SK-N-SH (cell line): Measurements from ENCODE around the gene HSP90AA1. TPM values are rescaled to one million over a fixed set of nuclear protein-coding genes. Genes with fewer than 3 reads are reported as not detected.

Source experiments
- CTCF ChIA-PET: fragments of 300-600, 350-600 bp; formaldehyde crosslinking; extraction: SDS; loops from one replicate; lab custom pipeline; 2021; lab: Yijun Ruan, JAX
- POLR2A ChIA-PET: fragments of 350-600 bp; sonication (Branson Sonifier 250); formaldehyde crosslinking; extraction: SDS; loops from one replicate; lab custom pipeline; 2020; ENCODE audit warnings: antibody characterized with exemption, inconsistent platforms; lab: Yijun Ruan, JAX
- DNase-seq: peaks from one replicate; pipeline ENCODE4 v3.0.0; 2012
- H2AFZ ChIP-seq: fragments of 200-600 bp; sonication (generic); 2 replicates; pipeline ENCODE4 v1.8.1; 2016; ENCODE audit warnings: antibody characterized with exemption, mild to moderate bottlenecking, low read depth
- H3F3A ChIP-seq: fragments of 200-600 bp; sonication (generic); replicated peaks from 2 replicates; pipeline ENCODE3; 2016; ENCODE audit warnings: antibody characterized with exemption, mild to moderate bottlenecking; ENCODE audit not compliant: insufficient read depth
- H3K27ac ChIP-seq, 2 experiments: fragments of 200-500 bp in 1 of 2; fragments of 200-600 bp in 1 of 2; sonication (Bioruptor generic) in 1 of 2; sonication (generic), shearing (Covaris generic) in 1 of 2; 2 replicates each; pipeline versions ENCODE4 v1.5.1 to v1.6.1; 2014 to 2016; ENCODE audit warnings: low read depth in 2 of 2, inconsistent platforms in 1 of 2, low read length in 1 of 2, mild to moderate bottlenecking in 1 of 2, mixed read lengths in 1 of 2
- H3K27me3 ChIP-seq: fragments of 200-600 bp; sonication (generic), shearing (Covaris generic); 2 replicates; pipeline ENCODE4 v1.6.1; 2016; ENCODE audit warnings: mixed run types; ENCODE audit not compliant: insufficient read depth
- H3K36me3 ChIP-seq, 2 experiments: fragments of 200-500 bp in 1 of 2; fragments of 200-600 bp in 1 of 2; sonication (Bioruptor generic) in 1 of 2; sonication (generic) in 1 of 2; replicated peaks in 1 of 2; 2 replicates each; pipeline versions ENCODE3 to v1.5.1; 2014 to 2016; ENCODE audit warnings: low read length in 1 of 2, mild to moderate bottlenecking in 1 of 2; ENCODE audit not compliant: insufficient read depth in 2 of 2, control insufficient read depth in 1 of 2
- H3K4me1 ChIP-seq, 2 experiments: fragments of 200-500 bp in 1 of 2; fragments of 200-600 bp in 1 of 2; sonication (Bioruptor generic) in 1 of 2; sonication (generic), shearing (Covaris generic) in 1 of 2; 2 replicates each; pipeline versions ENCODE4 v1.5.1 to v1.6.1; 2014 to 2016; ENCODE audit warnings: low read depth in 1 of 2, low read length in 1 of 2, mixed run types in 1 of 2; ENCODE audit not compliant: insufficient read depth in 2 of 2, control insufficient read depth in 1 of 2
- H3K4me2 ChIP-seq: fragments of 200-600 bp; sonication (generic), shearing (Covaris generic); 2 replicates; pipeline ENCODE4 v1.6.1; 2017; ENCODE audit warnings: mixed run types
- H3K4me3 ChIP-seq, 2 experiments: fragments of 200-500 bp in 1 of 2; fragments of 200-600 bp in 1 of 2; sonication (Bioruptor generic) in 1 of 2; sonication (generic), shearing (Covaris generic) in 1 of 2; 2 replicates each; pipeline versions ENCODE4 v1.5.1 to v1.8.1; 2014 to 2016; ENCODE audit warnings: low read depth in 2 of 2, inconsistent platforms in 1 of 2, low read length in 1 of 2, mild to moderate bottlenecking in 1 of 2, mixed read lengths in 1 of 2, moderate library complexity in 1 of 2
- H3K79me2 ChIP-seq: fragments of 200-600 bp; sonication (generic); 2 replicates; pipeline ENCODE4 v1.8.1; 2017; ENCODE audit warnings: mild to moderate bottlenecking; ENCODE audit not compliant: insufficient read depth
- H3K9ac ChIP-seq: fragments of 200-600 bp; sonication (generic); 2 replicates; pipeline ENCODE4 v1.6.1; 2017; ENCODE audit warnings: mixed run types
- H3K9me2 ChIP-seq: fragments of 200-600 bp; sonication (generic); 2 replicates; pipeline ENCODE4 v1.6.1; 2017; ENCODE audit warnings: mixed run types
- H3K9me3 ChIP-seq: fragments of 200-600 bp; sonication (generic); 2 replicates; pipeline ENCODE4 v1.6.1; 2017; ENCODE audit warnings: mixed run types, mild to moderate bottlenecking, moderate library complexity
- H4K20me1 ChIP-seq: fragments of 200-600 bp; sonication (generic); 2 replicates; pipeline ENCODE4 v1.6.1; 2017; ENCODE audit warnings: mild to moderate bottlenecking, mixed run types; ENCODE audit not compliant: insufficient read depth
- CTCF ChIP-seq: fragments of 200-600 bp; sonication (generic); IDR thresholded peaks from 2 replicates; pipeline ENCODE4 v1.6.1; 2017; ENCODE audit warnings: antibody characterized with exemption, mild to moderate bottlenecking, moderate library complexity
- EP300 ChIP-seq, 2 experiments: IDR thresholded peaks; 2 replicates each; pipeline versions ENCODE4 v1.4.0 to v1.6.1; 2012; ENCODE audit warnings: borderline replicate concordance in 1 of 2, low read depth in 1 of 2, low read length in 1 of 2
- EZH2phosphoT487 ChIP-seq: fragments of 200-600 bp; sonication (generic); IDR thresholded peaks from 2 replicates; pipeline ENCODE4 v1.6.1; 2017; ENCODE audit warnings: low read depth, mixed run types, mild to moderate bottlenecking, antibody characterized with exemption, moderate library complexity, borderline replicate concordance
- FOSL2 ChIP-seq: IDR thresholded peaks from 2 replicates; pipeline ENCODE4 v1.4.0; 2012; ENCODE audit warnings: low read depth, mild to moderate bottlenecking, moderate library complexity, borderline replicate concordance
- FOXM1 ChIP-seq: IDR thresholded peaks from 2 replicates; pipeline ENCODE4 v1.4.0; 2012; ENCODE audit warnings: low read depth, mild to moderate bottlenecking
- GABPA ChIP-seq: IDR thresholded peaks from 2 replicates; pipeline ENCODE4 v1.4.0; 2012; ENCODE audit warnings: low read depth, mild to moderate bottlenecking
- MAX ChIP-seq: IDR thresholded peaks from 2 replicates; pipeline ENCODE4 v1.4.0; 2012; ENCODE audit warnings: low read depth
- NRF1 ChIP-seq: IDR thresholded peaks from 2 replicates; pipeline ENCODE4 v1.6.1; 2012; ENCODE audit warnings: low read depth, mild to moderate bottlenecking, low read length
- PBX3 ChIP-seq: IDR thresholded peaks from 2 replicates; pipeline ENCODE4; 2012
- POLR2AphosphoS5 ChIP-seq: IDR thresholded peaks from 2 replicates; pipeline ENCODE4 v1.6.1; 2012; ENCODE audit warnings: low read depth, low read length
- REST ChIP-seq: IDR thresholded peaks from 2 replicates; pipeline ENCODE4 v1.6.1; 2012; ENCODE audit warnings: mild to moderate bottlenecking, low read depth, low read length, moderate library complexity
- TCF12 ChIP-seq: IDR thresholded peaks from 2 replicates; pipeline ENCODE4 v1.4.0; 2012
- USF2 ChIP-seq: fragments of 150-350 bp; IDR thresholded peaks from 2 replicates; pipeline ENCODE4 v1.6.1; 2017; ENCODE audit warnings: antibody characterized with exemption, low read length, low read depth, borderline replicate concordance
- ZBTB33 ChIP-seq: IDR thresholded peaks from 2 replicates; pipeline ENCODE4 v1.4.0; 2012; ENCODE audit warnings: low read depth, borderline replicate concordance
- WGBS: methylation state at CpG from one replicate; pipeline ENCODE4 v1.1.6; 2017; ENCODE audit warnings: low lambda C conversion rate; 5-methylcytosine and 5-hydroxymethylcytosine counted together
- polyA plus RNA-seq, 3 experiments: library from polyadenylated mRNA; depleted of rRNA; stranded (reverse); fragments of >200 nt; gene quantifications; 2 replicates each; pipeline ENCODE4 v1.2.3, GENCODE V29; 2012

Gene HSP90AA1
- polyA plus RNA-seq, 1 of the 3 experiments (the other 2 are of a cell fraction): 269 TPM

- H3K4me1 ChIP-seq: no peaks in the 10 kb centered on the region
- 100% methylated on average over 1 of the region's 1 CpG for WGBS
- H3K9me3 ChIP-seq: no peaks in the 10 kb centered on the region
- no peak overlapping the region for H2AFZ ChIP-seq
- no peaks in the 10 kb centered on the region for H3K36me3 ChIP-seq
- no peaks in the 10 kb centered on the region for H3K9me2 ChIP-seq
- no peak for DNase-seq
- no peaks in the 10 kb centered on the region for H3K27me3 ChIP-seq
- H3K9ac ChIP-seq: no peak overlapping the region
- POLR2A ChIA-PET: no interaction called here
- CTCF ChIA-PET: interaction anchor here (1.5 to 1.6 kb wide), 2 partner anchors 193 to 194 kb away, joined by 3 to 4 read pairs; no protein-coding TSS in a partner anchor
- no peak for TF ChIP-seq EP300 (IDR thresholded peaks at IDR 0.05; ENCODE audit: borderline replicate concordance in 1 of 2, low read depth in 1 of 2, low read length in 1 of 2)
- no peak for TF ChIP-seq MAX
- no peak for TF ChIP-seq GABPA
- no peak for TF ChIP-seq USF2
- no peak for TF ChIP-seq REST
- no peak for TF ChIP-seq PBX3
- no peak for TF ChIP-seq NRF1
- TF ChIP-seq ZBTB33: no peak
- TF ChIP-seq FOSL2: no peak
- no peak for TF ChIP-seq FOXM1
- no peak for TF ChIP-seq EZH2phosphoT487
- no peak for TF ChIP-seq CTCF
- TF ChIP-seq TCF12: no peak
- TF ChIP-seq POLR2AphosphoS5: no peak
- H3K4me3 ChIP-seq: no peak overlapping the region
- no peak overlapping the region for H3K27ac ChIP-seq
- no peaks in the 10 kb centered on the region for H3K79me2 ChIP-seq
- no peak overlapping the region for H3K4me2 ChIP-seq
- no peaks in the 10 kb centered on the region for H4K20me1 ChIP-seq
- peaks cover 6% of the 10 kb centered on the region for H3F3A ChIP-seq
These were observed 34.0 kb upstream of the HSP90AA1 start for GRCh38 chr14:102120888-102121287.
